GM18870 (cell line): ENCODE data around the gene DRP2.
"Not testable (repeated sequence)": the region's sequence is repeated elsewhere in the genome, so short reads cannot be mapped to it uniquely, and the experiment has no call there.

Experiments used
- ATAC-seq: cut with Tn5 transposase; IDR thresholded peaks from one replicate; pipeline ENCODE4 v1.9.1; 2021; ENCODE audit warnings: moderate library complexity; ENCODE audit not compliant: unreplicated experiment

DRP2 gene, protein sequence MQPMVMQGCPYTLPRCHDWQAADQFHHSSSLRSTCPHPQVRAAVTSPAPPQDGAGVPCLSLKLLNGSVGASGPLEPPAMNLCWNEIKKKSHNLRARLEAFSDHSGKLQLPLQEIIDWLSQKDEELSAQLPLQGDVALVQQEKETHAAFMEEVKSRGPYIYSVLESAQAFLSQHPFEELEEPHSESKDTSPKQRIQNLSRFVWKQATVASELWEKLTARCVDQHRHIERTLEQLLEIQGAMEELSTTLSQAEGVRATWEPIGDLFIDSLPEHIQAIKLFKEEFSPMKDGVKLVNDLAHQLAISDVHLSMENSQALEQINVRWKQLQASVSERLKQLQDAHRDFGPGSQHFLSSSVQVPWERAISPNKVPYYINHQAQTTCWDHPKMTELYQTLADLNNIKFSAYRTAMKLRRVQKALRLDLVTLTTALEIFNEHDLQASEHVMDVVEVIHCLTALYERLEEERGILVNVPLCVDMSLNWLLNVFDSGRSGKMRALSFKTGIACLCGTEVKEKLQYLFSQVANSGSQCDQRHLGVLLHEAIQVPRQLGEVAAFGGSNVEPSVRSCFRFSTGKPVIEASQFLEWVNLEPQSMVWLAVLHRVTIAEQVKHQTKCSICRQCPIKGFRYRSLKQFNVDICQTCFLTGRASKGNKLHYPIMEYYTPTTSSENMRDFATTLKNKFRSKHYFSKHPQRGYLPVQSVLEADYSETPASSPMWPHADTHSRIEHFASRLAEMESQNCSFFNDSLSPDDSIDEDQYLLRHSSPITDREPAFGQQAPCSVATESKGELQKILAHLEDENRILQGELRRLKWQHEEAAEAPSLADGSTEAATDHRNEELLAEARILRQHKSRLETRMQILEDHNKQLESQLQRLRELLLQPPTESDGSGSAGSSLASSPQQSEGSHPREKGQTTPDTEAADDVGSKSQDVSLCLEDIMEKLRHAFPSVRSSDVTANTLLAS

DNA sequence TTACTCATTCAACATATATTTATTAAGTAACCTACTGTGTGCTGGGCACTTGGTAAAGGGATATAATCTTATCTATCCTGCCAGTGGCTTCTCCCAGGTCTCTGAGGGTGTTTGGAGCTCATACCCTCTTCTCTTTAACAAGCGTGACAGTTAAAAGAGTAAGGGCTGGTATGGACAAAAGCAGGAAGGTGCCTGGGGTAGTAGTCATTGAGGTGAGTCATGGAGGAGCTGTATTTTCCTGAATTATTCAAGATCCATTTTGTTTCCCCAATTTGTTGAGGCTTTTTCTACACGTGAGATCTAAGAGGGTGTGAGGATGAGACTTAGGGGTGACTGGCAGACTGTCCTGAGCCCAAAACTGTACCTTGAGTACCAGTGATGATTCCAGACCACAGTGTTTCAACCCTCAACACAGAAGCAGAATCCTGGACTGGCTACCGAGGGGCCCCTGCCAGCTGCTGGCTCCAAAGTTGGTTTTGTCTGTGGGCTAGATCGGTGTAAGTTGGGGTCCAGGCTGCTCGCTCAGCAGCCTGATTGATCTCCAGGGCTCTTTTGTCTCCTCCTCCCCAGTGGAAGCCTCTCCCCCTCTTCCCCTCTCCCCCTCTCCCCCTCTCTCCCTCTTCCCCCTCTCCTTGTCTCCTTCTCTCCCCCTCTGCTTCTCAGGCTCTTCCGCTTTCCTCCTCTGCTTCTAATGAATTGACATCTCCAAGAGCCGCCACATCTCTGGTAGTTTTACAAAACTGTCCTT lies at the start of gene DRP2:
TSS of gene DRP2 (plus strand) at position 671 of the 748 bp plus-strand sequence. CDS start 11,862 bp downstream, outside the sequence.
- no peak for ATAC-seq

DNA sequence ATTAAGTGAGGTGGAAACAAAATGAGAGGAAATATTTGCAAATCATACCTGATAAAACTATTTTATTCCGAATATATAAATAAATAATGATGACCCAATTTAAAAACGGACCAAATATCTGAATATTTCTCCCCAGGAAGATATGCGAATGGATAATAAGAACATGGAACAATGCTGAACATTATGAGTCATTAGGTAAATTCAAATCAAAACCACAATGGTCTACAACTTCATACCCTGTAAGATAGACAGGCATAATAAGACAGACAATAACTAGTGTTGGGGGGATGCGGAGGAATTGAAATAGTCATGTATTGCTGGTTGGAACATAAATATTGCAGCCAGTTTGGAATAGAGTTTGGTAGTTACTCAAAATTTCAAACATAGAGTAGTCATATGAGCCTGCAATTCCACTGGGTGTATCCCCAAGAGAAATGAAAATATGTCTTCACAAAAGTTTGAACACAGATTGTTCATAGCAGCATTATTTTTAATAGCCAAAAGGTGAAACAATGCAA lies 47.6 kb upstream of the DRP2 start:
- ATAC-seq, result no peak

DNA sequence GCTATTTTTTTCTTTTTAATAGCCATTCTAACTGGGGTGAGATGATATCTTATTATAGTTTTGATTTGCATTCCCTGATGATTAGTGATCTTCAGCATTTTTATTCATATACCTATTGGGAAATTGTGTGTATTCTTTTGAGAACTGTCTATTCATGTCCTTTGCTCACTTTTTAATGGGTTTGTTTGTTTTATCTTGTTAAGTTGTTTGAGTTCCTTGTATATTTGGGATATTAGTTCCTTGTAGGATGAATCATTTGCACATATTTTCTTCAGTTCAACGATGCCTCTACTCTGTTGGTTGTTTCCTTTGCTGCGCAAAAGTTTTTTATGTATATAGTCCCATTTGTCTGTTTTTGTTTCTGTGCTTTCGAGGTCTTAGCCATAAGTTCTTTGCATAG lies 43.1 kb upstream of the DRP2 start:
- no peak for ATAC-seq

DNA sequence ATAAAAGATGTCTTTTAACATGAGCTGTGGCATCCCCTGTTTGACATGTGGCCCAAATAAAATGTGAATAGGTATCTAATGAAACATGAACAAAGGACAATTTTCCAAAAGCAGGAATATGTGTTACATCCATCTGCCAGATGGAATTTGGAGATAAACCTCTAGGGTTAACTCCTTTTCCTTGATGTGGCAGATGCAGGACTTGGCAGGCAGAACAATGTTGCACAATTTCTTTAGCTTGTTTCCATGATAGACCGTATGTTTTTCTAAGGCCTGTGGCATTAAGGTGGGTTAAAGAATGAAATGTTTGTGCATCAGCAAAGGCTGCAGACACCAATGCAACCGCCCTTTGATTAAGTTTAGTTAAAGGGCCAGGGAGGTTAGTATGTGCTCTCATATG lies 34.7 kb upstream of the DRP2 start:
- ATAC-seq, result not testable (repeated sequence)

DNA sequence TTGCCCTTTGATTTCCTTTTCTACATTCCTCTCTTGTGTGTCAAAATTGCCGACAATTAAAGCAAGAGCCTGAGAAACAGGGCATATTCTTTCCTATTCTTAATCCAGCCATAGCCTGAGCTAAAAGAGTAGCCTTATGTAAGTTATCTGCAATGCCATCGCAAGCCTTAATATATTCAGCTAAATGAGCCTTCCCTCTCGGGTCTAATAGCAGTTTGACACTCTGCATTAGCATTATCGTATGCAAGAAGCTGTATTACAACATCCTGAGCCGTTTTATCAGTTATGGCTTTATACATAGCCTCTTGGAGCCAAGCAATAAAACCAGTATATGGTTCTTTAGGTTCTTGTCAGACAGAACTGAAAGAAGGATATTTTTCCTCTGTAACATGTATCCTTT lies 31.6 kb upstream of the DRP2 start:
- ATAC-seq, result not testable (repeated sequence)

DNA sequence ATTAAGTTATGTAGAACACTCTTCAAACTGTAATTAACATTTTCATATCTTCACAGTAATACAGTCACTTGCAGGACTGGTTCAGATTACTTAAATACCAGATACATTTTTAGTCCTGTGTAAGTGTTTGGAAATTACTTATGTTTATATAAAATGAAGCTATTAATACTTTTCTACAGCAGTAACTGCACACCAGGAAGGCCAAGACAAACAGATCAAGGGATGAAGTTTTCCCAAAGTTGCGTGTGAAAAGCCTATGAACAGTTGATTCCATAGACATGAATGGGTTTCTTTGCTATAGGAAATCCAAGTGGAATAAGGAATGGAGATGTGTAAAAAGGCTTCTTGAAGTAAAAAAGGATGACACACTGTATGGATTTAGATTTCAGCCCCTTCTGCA lies 28.9 kb upstream of the DRP2 start:
- no peak for ATAC-seq

DNA sequence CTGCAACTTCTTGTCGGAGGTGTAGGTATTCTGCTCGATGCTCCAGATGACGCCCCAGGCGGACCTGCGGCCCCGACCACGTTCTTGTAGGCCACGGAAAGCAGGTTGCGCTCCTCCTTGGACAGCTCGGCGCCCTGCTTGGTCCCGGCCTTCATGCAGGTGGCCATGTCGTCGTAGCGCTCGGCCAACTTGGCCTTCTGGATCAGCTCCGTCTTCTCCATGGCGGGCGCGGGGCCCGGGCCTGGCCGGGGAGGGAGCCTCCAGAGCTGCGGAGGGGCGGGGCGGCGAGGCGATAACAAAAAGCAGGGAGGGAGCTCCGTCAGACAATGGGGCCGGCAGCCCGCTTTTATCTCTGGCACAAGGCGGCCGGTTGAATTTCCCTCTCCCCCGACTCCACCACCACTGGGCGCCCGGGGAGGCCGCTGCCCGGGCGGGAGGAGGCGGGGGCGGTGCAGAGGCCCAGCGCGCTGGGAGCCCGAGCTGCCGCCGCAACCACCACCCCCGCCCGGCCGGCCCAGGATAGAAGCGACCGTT lies 28.3 kb upstream of the DRP2 start:
- ATAC-seq, result no peak

DNA sequence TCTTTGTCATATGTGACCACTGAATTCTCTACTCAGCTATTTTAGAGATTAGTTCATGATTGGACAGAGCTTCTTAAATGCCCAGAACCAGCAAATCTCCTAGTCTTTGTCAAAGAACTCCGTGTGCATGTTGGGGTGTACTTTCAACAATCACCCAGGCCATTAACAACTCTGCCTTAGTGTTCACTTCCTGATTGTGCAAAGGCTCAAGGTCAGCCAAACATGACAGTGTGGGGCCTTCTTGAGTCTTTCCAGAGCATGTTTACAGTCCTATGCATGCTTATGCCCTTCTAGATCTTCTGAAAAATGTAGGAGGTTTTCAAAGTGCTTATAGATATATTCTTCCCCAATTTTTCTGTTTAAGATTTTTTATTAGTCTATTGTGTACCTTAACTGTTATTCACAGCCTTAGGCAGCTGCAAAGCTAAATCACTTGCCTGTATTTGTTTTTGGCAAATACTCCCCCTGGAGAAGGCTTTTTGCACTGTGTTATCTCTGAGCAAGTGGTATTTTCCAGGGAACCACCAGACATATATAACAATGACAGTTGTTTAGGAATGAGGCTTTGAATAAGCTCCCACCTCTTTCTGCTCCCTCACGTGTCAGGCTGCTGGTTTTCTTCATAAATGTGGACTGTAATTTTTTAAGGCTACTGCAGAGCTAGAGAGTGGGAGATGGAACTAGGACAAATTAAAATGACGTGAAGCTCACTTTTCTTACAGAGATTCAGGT lies 24.0 kb upstream of the DRP2 start:
- ATAC-seq, result no peak

DNA sequence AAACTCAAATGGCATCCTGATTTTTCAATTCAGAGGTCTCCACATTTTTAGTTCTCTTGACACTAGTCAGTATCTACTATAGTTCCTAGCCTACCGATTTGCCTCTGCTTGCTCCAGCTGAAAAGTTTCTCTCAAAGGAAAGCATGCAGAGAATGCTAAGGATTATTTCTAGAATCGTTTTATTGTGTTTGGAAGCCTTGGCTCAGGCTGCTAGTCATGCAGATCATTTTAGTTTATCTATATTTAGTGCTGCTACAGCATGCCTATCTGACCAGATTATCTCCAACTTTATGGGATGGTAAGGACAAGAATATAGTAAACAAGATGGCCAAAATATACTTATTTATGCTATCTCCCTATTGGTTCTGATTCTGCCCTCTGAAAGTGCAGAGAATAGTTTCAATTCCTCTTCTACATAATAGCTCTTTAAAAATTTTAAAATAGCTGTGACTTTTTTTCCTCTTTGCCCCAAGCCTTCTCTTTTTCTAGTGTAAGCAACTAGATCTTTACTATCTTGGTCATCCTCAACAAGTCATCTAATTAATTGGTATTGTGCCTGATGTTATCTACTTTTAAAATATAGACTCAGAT lies 15.7 kb upstream of the DRP2 start:
- ATAC-seq, result no peak

DNA sequence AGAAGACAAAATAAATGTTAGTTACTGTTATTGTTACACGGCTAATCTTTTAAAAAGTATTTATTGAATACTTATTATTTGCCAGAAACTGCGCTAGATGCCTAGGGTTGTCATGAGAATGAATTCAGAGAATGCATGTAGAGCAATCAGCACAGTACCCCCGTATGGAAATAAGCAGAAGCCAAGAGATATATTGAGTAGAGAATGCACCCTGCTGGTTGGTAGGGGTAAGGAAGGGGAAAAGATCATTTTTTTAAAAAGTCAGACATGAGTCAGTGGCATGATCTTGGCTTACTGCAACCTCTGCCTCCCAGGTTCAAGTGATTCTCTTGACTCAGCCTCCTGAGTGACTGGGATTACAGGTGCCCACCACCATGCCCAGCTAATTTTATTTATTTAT lies 13.1 kb upstream of the DRP2 start:
- ATAC-seq, result peak; percentile 70

DNA sequence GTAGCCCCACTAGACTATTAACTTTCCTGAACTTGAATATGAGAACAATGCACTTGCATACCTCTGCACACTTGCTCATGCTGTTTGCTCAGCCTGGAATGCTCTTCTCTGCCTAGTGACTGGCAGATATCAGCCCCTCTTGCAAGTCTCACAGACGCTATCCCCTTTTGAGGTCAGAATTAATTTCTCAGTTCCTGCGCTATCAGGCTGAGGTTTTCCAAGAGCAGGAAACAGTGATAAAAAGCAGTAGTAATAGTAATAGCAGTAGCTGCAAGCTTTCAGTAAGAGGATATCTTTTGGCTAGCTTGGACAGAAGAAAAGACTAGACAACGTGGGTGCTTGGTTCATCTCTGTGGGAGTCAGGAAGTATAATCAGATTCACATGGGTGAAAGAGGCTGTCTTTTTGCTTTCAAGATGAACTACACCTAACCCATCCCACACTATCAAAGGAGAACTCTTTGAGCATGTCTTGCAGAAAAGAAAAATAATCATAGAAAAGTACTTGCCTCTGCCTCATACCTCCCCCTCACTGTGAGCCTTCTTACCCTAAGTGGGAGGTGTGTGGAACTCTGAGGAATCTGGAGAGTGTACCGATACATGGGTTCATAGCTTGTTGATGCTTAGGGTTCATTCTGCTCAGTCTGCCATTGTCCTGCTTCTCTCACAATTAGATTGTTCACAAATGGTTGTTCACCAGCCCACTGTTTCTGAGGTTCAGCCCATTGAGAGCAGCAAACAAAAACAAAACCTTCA lies 11.3 kb upstream of the DRP2 start:
- peak; percentile 56 for ATAC-seq

DNA sequence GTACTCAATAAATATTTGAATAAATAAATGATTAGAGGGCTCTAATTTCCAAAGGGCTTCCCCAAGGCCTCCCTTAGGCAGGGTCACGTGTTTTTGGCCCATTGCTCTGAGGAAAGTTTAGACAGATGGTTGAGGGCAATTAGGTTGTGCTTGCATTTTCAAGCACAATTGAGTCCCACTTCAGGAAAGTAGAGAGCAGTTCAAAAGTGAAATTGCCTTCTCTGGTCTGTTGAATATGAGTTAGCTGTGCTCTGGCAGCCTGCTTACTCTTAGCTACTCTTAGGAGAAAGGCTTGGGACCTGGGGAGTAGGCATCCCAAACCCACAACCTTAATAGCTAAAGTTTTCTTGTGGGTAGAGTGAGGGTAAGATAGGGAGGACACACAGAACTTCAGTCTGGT lies 9.0 kb upstream of the DRP2 start:
- ATAC-seq, result no peak

DNA sequence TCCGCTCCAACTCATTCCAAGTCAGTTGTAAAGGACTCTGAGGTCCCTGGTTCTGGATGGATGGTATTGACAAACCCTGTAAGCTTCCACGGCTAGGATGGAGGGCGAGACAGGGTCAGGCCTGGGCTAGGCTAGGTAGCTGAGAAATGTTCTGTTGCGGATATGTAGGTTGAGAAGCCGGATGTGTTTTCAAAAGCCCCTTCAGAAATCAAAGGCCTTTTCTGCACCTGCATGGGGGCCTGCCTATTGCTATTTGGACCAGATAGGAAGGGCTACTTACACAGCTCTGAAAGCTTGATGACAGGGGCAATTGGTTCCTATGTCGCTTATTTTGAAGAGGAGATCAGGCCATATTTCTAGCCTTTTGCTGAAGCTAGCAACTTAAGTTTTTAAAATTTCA lies 1.9 kb upstream of the DRP2 start:
- no peak for ATAC-seq

DNA sequence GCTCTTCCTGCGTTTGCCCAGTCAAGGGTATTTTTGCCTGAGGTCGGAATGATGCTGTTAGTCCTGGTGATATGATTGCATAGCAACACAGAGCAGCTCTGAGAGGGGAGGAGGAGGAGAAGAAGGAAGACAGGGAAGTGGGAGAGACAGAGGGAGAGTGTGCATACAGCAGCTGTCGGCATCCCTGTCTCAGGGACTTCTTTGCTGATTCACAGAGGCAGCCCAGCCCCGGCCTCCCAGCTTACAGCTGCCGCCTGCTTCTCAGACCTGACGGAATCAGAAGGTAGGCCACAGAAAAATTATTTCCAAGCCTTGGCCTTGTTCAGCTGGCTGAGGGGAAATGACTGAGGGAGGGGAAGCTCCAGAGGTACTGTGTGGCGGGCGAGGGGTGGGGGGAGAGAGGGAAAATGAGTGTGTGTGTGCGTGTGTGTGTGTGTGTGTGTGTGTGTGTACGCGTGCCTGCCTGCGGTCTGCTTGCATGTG lies 319 bp downstream of the DRP2 start:
- ATAC-seq, result no peak

DNA sequence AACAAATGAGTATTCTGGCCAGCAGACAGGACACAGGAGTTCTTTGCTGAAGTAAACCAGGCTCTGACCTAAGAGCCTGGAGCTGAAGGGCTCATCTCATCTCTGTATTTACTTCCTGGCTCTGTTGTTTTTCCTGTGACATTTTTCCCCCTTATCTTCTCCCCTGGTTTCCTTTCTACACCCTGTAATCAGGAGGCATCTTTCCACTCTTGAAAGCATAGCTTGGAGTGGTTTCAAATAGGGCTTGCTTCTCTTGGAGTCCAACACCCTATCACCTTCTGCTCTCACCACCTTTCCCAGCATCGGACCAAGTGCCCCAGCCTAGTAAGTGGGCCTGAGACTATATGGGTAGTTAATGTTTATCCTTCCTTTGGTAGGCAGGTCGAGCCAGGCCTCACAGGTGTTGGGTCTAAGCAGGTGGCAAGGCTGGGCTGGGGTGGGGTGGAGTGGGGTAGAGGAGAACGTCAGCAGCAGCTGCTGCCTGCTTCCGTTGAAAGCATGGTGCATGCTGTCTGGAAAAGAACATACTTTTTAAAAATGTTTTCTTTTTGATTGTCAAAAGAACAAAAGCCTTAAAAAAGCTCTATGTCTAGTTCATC lies 1.2 kb downstream of the DRP2 start:
- ATAC-seq, result no peak

DNA sequence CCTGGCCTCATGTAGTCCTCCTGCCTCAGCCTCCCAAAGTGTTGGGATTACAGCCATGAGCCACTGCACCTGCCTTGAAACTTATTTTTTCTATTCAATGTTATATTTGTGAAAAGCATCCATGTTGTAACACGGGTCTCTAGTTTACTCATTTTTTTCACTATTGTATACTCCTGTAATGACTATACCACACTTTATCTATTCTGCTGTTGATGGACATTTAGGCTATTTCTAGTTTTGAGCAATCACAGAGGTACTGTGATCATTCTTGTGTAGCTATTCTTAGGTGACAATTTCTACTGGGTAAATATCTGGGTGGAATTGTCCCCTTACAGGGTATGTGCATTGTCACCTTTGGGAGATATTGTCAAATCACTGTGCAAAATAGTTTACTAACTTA lies 3.6 kb downstream of the DRP2 start:
- ATAC-seq, result peak; percentile 81

DNA sequence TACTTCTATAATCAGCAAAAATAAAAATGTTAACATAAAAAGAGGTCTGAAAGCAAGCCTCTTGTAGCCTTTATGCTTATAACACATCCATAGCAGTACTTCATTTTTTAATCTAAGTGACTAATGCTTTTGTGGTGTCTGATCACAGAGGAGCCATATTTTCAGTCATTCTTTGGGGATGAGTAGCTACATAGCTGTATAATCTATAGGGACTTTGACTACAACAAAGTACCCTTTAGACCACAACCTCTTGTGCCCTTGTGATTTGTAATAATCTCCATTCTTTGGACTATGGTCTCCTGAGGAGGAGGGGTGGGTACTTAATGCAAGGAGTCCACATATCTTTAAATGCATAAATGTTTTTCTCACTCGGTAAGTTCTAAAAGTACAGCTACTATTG lies 9.6 kb downstream of the DRP2 start:
- no peak for ATAC-seq

DNA sequence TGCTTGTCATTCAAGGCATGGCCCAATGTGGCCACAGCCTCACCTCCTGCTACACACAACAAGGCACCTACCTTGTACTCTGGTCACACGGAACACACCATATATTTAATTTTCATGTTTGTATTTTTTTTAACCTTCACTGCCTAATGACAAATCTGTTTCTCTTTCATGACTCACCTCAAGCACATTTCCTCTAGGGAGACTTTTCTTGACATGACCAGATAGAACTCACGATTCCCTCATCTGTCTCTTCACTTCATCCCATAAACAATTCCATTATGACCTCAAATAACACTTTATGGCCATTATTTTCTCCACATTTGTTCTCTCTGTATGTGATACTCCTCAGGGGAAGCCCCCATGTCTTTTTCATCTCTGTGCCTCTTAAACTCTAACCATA lies 11.1 kb downstream of the DRP2 start:
- ATAC-seq, result no peak
